Activated CD8-positive, alpha-beta T cell treated with anti-CD3 and anti-CD28 coated beads for 36 hours (primary cell): ENCODE measurements around the gene COL10A1. TPM values are rescaled to one million over a fixed set of nuclear protein-coding genes. Genes with fewer than 3 reads are reported as not detected.

ENCODE experiments used
- ATAC-seq: fragments of 200-7000 bp; cut with Tn5 transposase; one replicate; pipeline ENCODE4 v1.10.0; 2021; ENCODE audit warnings: mild to moderate bottlenecking, moderate library complexity
- CTCF ChIA-PET: fragments of 350-600 bp; sonication (Branson Sonifier 250); formaldehyde crosslinking; loops from one replicate; lab custom pipeline; 2021; ENCODE audit warnings: antibody characterized with exemption; lab: Charles Lee
- POLR2A ChIA-PET: fragments of 350-600 bp; sonication (Branson Sonifier 250); formaldehyde crosslinking; loops from one replicate; lab custom pipeline; 2021; ENCODE audit warnings: antibody characterized with exemption; lab: Charles Lee
- DNase-seq: peaks from one replicate; pipeline ENCODE4 v3.0.0-alpha.2; 2020
- H3K27ac Mint-ChIP-seq: one replicate; pipeline ENCODE4 v1.8.0; 2021; ENCODE audit warnings: mild to moderate bottlenecking, mixed read lengths
- H3K27me3 Mint-ChIP-seq: one replicate; pipeline ENCODE4 v1.8.0; 2021; ENCODE audit warnings: mixed read lengths
- H3K36me3 Mint-ChIP-seq: one replicate; pipeline ENCODE4 v1.8.0; 2021; ENCODE audit warnings: low read depth, mixed read lengths
- H3K4me1 Mint-ChIP-seq: one replicate; pipeline ENCODE4 v1.8.0; 2021; ENCODE audit warnings: low read depth, mixed read lengths
- H3K4me3 Mint-ChIP-seq: one replicate; pipeline ENCODE4 v1.8.0; 2021; ENCODE audit warnings: mild to moderate bottlenecking, moderate library complexity, mixed read lengths
- H3K9me3 Mint-ChIP-seq: one replicate; pipeline ENCODE4 v1.8.0; 2021; ENCODE audit warnings: mixed read lengths
- CTCF ChIP-seq: fragments of 200-600 bp; IDR thresholded peaks from one replicate; pipeline ENCODE4 v1.8.0; 2022; ENCODE audit warnings: antibody characterized with exemption, mild to moderate bottlenecking
- intact Hi-C: fragments of 100-400 bp; cut with micrococcal nuclease; formaldehyde crosslinking; loops from one replicate; pipeline ENCODE4 v1.10.0; 2022
- total RNA-seq, 2 experiments: library from RNA; stranded (reverse); gene quantifications; one replicate each; pipeline ENCODE4 v1.2.3, GENCODE V29; 2021

The COL10A1 gene
- total RNA-seq, 2 experiments from 2014 or later: not detected

GRCh38 chr6:116083052-116083451, 42.9 kb downstream of the COL10A1 start:
- ATAC-seq: no peak
- Mint-ChIP-seq H3K4me3 (no peak overlapping the region), H3K27me3 (peaks cover 6% of the 10 kb centered on the region), H3K27ac (no peak overlapping the region), H3K36me3 (no peaks in the 10 kb centered on the region), H3K9me3 (no peaks in the 10 kb centered on the region), H3K4me1 (no peaks in the 10 kb centered on the region)
- intact Hi-C loops: no loop called here
- CTCF ChIA-PET: no interaction called here
- TF ChIP-seq CTCF: no peak
- no peak for DNase-seq
- POLR2A ChIA-PET: no interaction called here

- CTCF ChIA-PET: interaction anchor here (1.0 to 1.4 kb wide), 2 partner anchors 8 to 33 kb away, joined by 3 to 5 read pairs; no protein-coding TSS in a partner anchor
- no peak for ATAC-seq
- peaks cover 8% of the 10 kb centered on the region for H3K27me3 Mint-ChIP-seq
- H3K9me3 Mint-ChIP-seq: no peaks in the 10 kb centered on the region
- no peaks in the 10 kb centered on the region for H3K4me1 Mint-ChIP-seq
- H3K27ac Mint-ChIP-seq: no peak overlapping the region
- intact Hi-C loops: no loop called here
- TF ChIP-seq CTCF: no peak
- H3K4me3 Mint-ChIP-seq: no peak overlapping the region
- no peaks in the 10 kb centered on the region for H3K36me3 Mint-ChIP-seq
- POLR2A ChIA-PET: no interaction called here
- DNase-seq: no peak
Measured at GRCh38 chr6:116078945-116079344, 47.0 kb downstream of the COL10A1 start.

- POLR2A ChIA-PET: no interaction called here
- Mint-ChIP-seq H3K4me1 (no peaks in the 10 kb centered on the region), H3K4me3 (no peak overlapping the region), H3K36me3 (no peaks in the 10 kb centered on the region), H3K27ac (no peak overlapping the region), H3K9me3 (no peaks in the 10 kb centered on the region), H3K27me3 (peaks cover 8% of the 10 kb centered on the region)
- intact Hi-C loops: no loop called here
- DNase-seq (no peak), ATAC-seq (no peak)
- CTCF ChIA-PET: interaction anchor here (1.0 to 1.4 kb wide), 2 partner anchors 8 to 34 kb away, joined by 3 to 5 read pairs; no protein-coding TSS in a partner anchor
- TF ChIP-seq CTCF: no peak
Measured at GRCh38 chr6:116078522-116078921, 47.4 kb downstream of the COL10A1 start.

- no peak for TF ChIP-seq CTCF
- peaks cover 8% of the 10 kb centered on the region for H3K27me3 Mint-ChIP-seq
- POLR2A ChIA-PET: no interaction called here
- CTCF ChIA-PET: interaction anchor here (0.7 kb wide), 1 partner anchor 23 kb away, joined by 3 read pairs; no protein-coding TSS in a partner anchor
- ATAC-seq: no peak
- H3K36me3 Mint-ChIP-seq: no peaks in the 10 kb centered on the region
- no peak overlapping the region for H3K27ac Mint-ChIP-seq
- H3K4me3 Mint-ChIP-seq: no peak overlapping the region
- DNase-seq: no peak
- no peaks in the 10 kb centered on the region for H3K9me3 Mint-ChIP-seq
- H3K4me1 Mint-ChIP-seq: peaks cover 5% of the 10 kb centered on the region
- intact Hi-C loops: no loop called here
Measured at GRCh38 chr6:116074732-116075390, 51.1 kb downstream of the COL10A1 start.

GRCh38 chr6:116073765-116074440, 52.0 kb downstream of the COL10A1 start:
- no peaks in the 10 kb centered on the region for H3K9me3 Mint-ChIP-seq
- no peak overlapping the region for H3K4me3 Mint-ChIP-seq
- TF ChIP-seq CTCF: no peak
- ATAC-seq: no peak
- intact Hi-C loops: no loop called here
- peaks cover 9% of the 10 kb centered on the region for H3K27me3 Mint-ChIP-seq
- ChIA-PET POLR2A (no interaction called here), CTCF (no interaction called here)
- H3K27ac Mint-ChIP-seq: no peak overlapping the region
- DNase-seq: no peak
- peaks cover 5% of the 10 kb centered on the region for H3K4me1 Mint-ChIP-seq
- H3K36me3 Mint-ChIP-seq: no peaks in the 10 kb centered on the region
